H1 (cell line): Measurements from ENCODE around the gene GUF1. TPM values are rescaled to one million over a fixed set of nuclear protein-coding genes. Genes with fewer than 3 reads are reported as not detected.

ENCODE experiments used
- CTCF ChIA-PET: fragments of 300-600 bp; sonication (Branson Sonifier 250); formaldehyde crosslinking; loops from one replicate; lab custom pipeline; 2021; ENCODE audit not compliant: partially characterized antibody; lab: Charles Lee
- POLR2A ChIA-PET: fragments of 300-600 bp; sonication (Branson Sonifier 250); formaldehyde crosslinking; loops from one replicate; lab custom pipeline; 2021; ENCODE audit warnings: inconsistent platforms; ENCODE audit not compliant: partially characterized antibody; lab: Charles Lee
- DNase-seq, 2 experiments: peaks; one replicate each; pipeline versions ENCODE4 v3.0.0 to v3.0.0-alpha.2; 2010 to 2022; ENCODE audit warnings: low spot score in 2 of 2, low read depth in 1 of 2, mixed read lengths in 1 of 2
- FAIRE-seq: peaks from 2 replicates; lab custom pipeline; 2011; peaks lifted over from hg19 to GRCh38; lab: Jason Lieb, UNC
- H2AFZ ChIP-seq: 2 replicates; pipeline ENCODE4 v1.8.1; 2012; ENCODE audit warnings: low read length, inconsistent platforms
- H2AK5ac ChIP-seq: 2 replicates; pipeline ENCODE4 v1.6.1; 2013; ENCODE audit warnings: low read depth, low read length
- H2BK120ac ChIP-seq: replicated peaks from 2 replicates; pipeline ENCODE3; 2013; ENCODE audit warnings: low read depth, low read length, inconsistent platforms
- H2BK12ac ChIP-seq: 2 replicates; pipeline ENCODE4 v1.6.1; 2013; ENCODE audit warnings: low read depth, low read length
- H2BK15ac ChIP-seq: 2 replicates; pipeline ENCODE4 v1.6.1; 2013; ENCODE audit warnings: low read length
- H2BK20ac ChIP-seq: 2 replicates; pipeline ENCODE4 v1.6.1; 2013; ENCODE audit warnings: low read length
- H2BK5ac ChIP-seq: 2 replicates; pipeline ENCODE4 v1.6.1; 2013; ENCODE audit warnings: low read depth, low read length
- H3K14ac ChIP-seq: 2 replicates; pipeline ENCODE4 v1.6.1; 2013; ENCODE audit warnings: inconsistent platforms; ENCODE audit not compliant: insufficient read length
- H3K18ac ChIP-seq: 2 replicates; pipeline ENCODE4 v1.6.1; 2013; ENCODE audit warnings: low read length; ENCODE audit errors: extremely low read depth
- H3K23ac ChIP-seq: 2 replicates; pipeline ENCODE4 v1.6.1; 2013; ENCODE audit warnings: inconsistent platforms; ENCODE audit not compliant: insufficient read length
- H3K23me2 ChIP-seq: 2 replicates; pipeline ENCODE4 v1.6.1; 2013; ENCODE audit warnings: low read depth, low read length
- H3K27ac ChIP-seq: 2 replicates; pipeline ENCODE4 v1.6.1; 2011; ENCODE audit warnings: low read depth, low read length, inconsistent platforms
- H3K27me3 ChIP-seq, 4 experiments: replicated peaks in 1 of 4; 1 replicate in 1 of 4; 2 replicates in 3 of 4; pipeline versions ENCODE4 v1.6.1 to v1.8.1; 2011 to 2013; ENCODE audit warnings: low read length in 3 of 4, mild to moderate bottlenecking in 3 of 4, inconsistent platforms in 2 of 4, mixed read lengths in 2 of 4, moderate library complexity in 1 of 4; ENCODE audit not compliant: control insufficient read depth in 3 of 4, insufficient read depth in 3 of 4; ENCODE audit errors: extremely low read depth in 1 of 4
- H3K36me3 ChIP-seq, 4 experiments: 2 replicates each; pipeline versions ENCODE4 v1.6.1 to v1.8.1; 2011 to 2013; ENCODE audit warnings: mild to moderate bottlenecking in 4 of 4, low read length in 3 of 4, moderate library complexity in 2 of 4, control low read depth in 1 of 4, inconsistent platforms in 1 of 4; ENCODE audit not compliant: insufficient read depth in 4 of 4, control insufficient read depth in 2 of 4
- H3K4ac ChIP-seq: replicated peaks from 2 replicates; pipeline ENCODE3; 2013; ENCODE audit warnings: low read length, low read depth, mixed read lengths, inconsistent platforms; ENCODE audit not compliant: insufficient read length
- H3K4me1 ChIP-seq, 4 experiments: replicated peaks in 1 of 4; 1 replicate in 1 of 4; 2 replicates in 3 of 4; pipeline versions ENCODE4 v1.6.1 to v1.8.1; 2011 to 2013; ENCODE audit warnings: low read length in 3 of 4, inconsistent platforms in 2 of 4, mixed read lengths in 1 of 4; ENCODE audit not compliant: insufficient read depth in 4 of 4, control insufficient read depth in 3 of 4
- H3K4me2 ChIP-seq, 2 experiments: 2 replicates each; pipeline versions ENCODE4 v1.6.1 to v1.8.1; 2011 to 2013; ENCODE audit warnings: low read depth in 2 of 2, low read length in 2 of 2, control low read depth in 1 of 2, inconsistent platforms in 1 of 2, mild to moderate bottlenecking in 1 of 2; ENCODE audit not compliant: insufficient read depth in 1 of 2
- H3K4me3 ChIP-seq, 4 experiments: fragments of 200-600, 300-600 bp in 1 of 4; sonication (generic), shearing (Covaris generic), sonication (Bioruptor Twin) in 1 of 4; 2 replicates each; pipeline versions ENCODE4 v1.5.1 to v1.8.1; 2011 to 2016; ENCODE audit warnings: low read length in 4 of 4, low read depth in 3 of 4, control low read depth in 2 of 4, inconsistent platforms in 2 of 4, mild to moderate bottlenecking in 2 of 4, mixed read lengths in 1 of 4, moderate library complexity in 1 of 4; ENCODE audit not compliant: insufficient read depth in 2 of 4; ENCODE audit errors: extremely low read depth in 1 of 4
- H3K56ac ChIP-seq: replicated peaks from 2 replicates; pipeline ENCODE3; 2013; ENCODE audit warnings: low read depth, mild to moderate bottlenecking, mixed read lengths, low read length, inconsistent platforms; ENCODE audit not compliant: insufficient read length
- H3K79me1 ChIP-seq: 2 replicates; pipeline ENCODE4 v1.6.1; 2013; ENCODE audit warnings: low read depth, low read length, control low read depth
- H3K79me2 ChIP-seq, 2 experiments: 2 replicates each; pipeline versions ENCODE4 v1.6.1 to v1.8.1; 2012 to 2013; ENCODE audit warnings: low read length in 2 of 2, mild to moderate bottlenecking in 2 of 2, inconsistent platforms in 1 of 2; ENCODE audit not compliant: insufficient read depth in 2 of 2, control insufficient read depth in 1 of 2
- H3K9ac ChIP-seq, 4 experiments: replicated peaks in 1 of 4; 1 replicate in 1 of 4; 2 replicates in 3 of 4; pipeline versions ENCODE4 v1.6.1 to v1.8.1; 2011 to 2013; ENCODE audit warnings: low read depth in 3 of 4, low read length in 3 of 4, control low read depth in 2 of 4, mild to moderate bottlenecking in 2 of 4, moderate library complexity in 2 of 4, inconsistent platforms in 1 of 4; ENCODE audit errors: extremely low read depth in 1 of 4
- H3K9me3 ChIP-seq, 2 experiments: 2 replicates each; pipeline versions ENCODE4 v1.6.1 to v1.8.1; 2012 to 2013; ENCODE audit warnings: mild to moderate bottlenecking in 2 of 2, moderate library complexity in 2 of 2, control low read depth in 1 of 2, inconsistent platforms in 1 of 2, low read depth in 1 of 2, low read length in 1 of 2, mixed read lengths in 1 of 2; ENCODE audit not compliant: insufficient read depth in 2 of 2
- H4K20me1 ChIP-seq, 2 experiments: replicated peaks in 1 of 2; 2 replicates each; pipeline versions ENCODE3 to v1.8.1; 2011 to 2013; ENCODE audit warnings: inconsistent platforms in 2 of 2, low read length in 2 of 2, mild to moderate bottlenecking in 1 of 2; ENCODE audit not compliant: insufficient read depth in 2 of 2, control insufficient read depth in 1 of 2
- H4K5ac ChIP-seq: 2 replicates; pipeline ENCODE4 v1.6.1; 2013; ENCODE audit warnings: low read length, low read depth, mixed read lengths, inconsistent platforms; ENCODE audit not compliant: insufficient read length
- H4K8ac ChIP-seq: 2 replicates; pipeline ENCODE4 v1.8.0; 2013; ENCODE audit warnings: mild to moderate bottlenecking, moderate library complexity, low read length, inconsistent platforms; ENCODE audit not compliant: insufficient read depth; ENCODE audit errors: extremely low read depth
- H4K91ac ChIP-seq: replicated peaks from 2 replicates; pipeline ENCODE3; 2013; ENCODE audit warnings: low read length, mixed read lengths, inconsistent platforms; ENCODE audit not compliant: insufficient read length
- WGBS, 2 experiments: shearing (Covaris generic) in 1 of 2; methylation state at CpG; one replicate each; pipeline versions ENCODE4 v1.1.6 to v1.1.7; 2013 to 2015; ENCODE audit warnings: low lambda C conversion rate in 2 of 2, mixed read lengths in 2 of 2, inconsistent platforms in 1 of 2, low coverage in 1 of 2, missing lambda C conversion rate in 1 of 2; ENCODE audit not compliant: insufficient replicate concordance in 2 of 2, insufficient coverage in 1 of 2, insufficient read length in 1 of 2; ENCODE audit errors: extremely low coverage in 1 of 2, missing lambda C conversion rate in 1 of 2; 5-methylcytosine and 5-hydroxymethylcytosine counted together
- polyA plus RNA-seq, 7 experiments: library from polyadenylated mRNA; depleted of rRNA in 3 of 7; stranded (reverse) in 5 of 7; unstranded in 2 of 7; fragments of >200 nt in 5 of 7; fragments of 200-250 nt in 2 of 7; gene quantifications; 1 replicate in 5 of 7; 2 replicates in 1 of 7; 4 replicates in 1 of 7; pipeline versions ENCODE4 v1.2.1 to v1.2.3, GENCODE V29; 2011 to 2013; ENCODE audit warnings: missing spikeins in 2 of 7, mixed read lengths in 2 of 7
- total RNA-seq: library from RNA; stranded (reverse); fragmentation: NEBNext Ultra II Directional; extraction: Animal tissue kit (Norgen Biotek cat#: 25700); gene quantifications from 2 replicates; pipeline ENCODE4 v1.2.1, GENCODE V29; 2021

GUF1 gene
- total and polyA plus RNA-seq, 2 of the 8 experiments (the other 6 are each of a cell fraction or from before 2014, with no cell fraction given): 14.8 to 30.6 TPM

DNA sequence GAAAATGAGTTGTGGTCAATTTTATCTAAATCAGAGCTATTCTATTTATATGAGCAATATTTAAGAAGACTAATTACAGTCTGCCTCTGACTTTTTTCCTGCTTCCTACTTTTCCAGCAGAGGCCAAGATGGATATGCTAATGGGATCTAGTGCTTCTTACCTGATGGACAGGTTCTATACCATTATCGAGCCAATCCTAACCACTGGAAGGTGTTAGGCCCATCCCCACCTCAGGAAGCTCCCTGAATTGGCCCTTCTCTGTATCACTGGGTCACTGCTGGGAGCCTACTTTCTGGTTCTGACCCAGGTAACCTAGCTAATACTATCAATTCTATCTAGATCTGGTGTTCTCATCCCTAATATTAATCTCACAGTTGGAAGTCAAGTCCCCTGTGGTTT is 26.2 kb upstream of the GUF1 start:
- Histone ChIP-seq H3K27me3 (no peaks in the 10 kb centered on the region), H4K5ac (no peak overlapping the region), H4K20me1 (no peaks in the 10 kb centered on the region), H2BK15ac (no peak overlapping the region), H3K9ac (no peak overlapping the region), H3K27ac (no peak overlapping the region), H3K79me2 (no peaks in the 10 kb centered on the region), H3K9me3 (no peaks in the 10 kb centered on the region), H4K91ac (no peak overlapping the region), H3K14ac (no peak overlapping the region), H3K36me3 (no peaks in the 10 kb centered on the region), H3K23me2 (no peaks in the 10 kb centered on the region), H3K4me1 (no peaks in the 10 kb centered on the region), H3K56ac (no peak overlapping the region), H3K79me1 (no peaks in the 10 kb centered on the region), H3K4me2 (no peak overlapping the region), H3K18ac (no peak overlapping the region), H3K23ac (no peak overlapping the region), H4K8ac (no peak overlapping the region), H3K4me3 (no peak overlapping the region), H2BK5ac (no peak overlapping the region), H2AK5ac (no peak overlapping the region), H3K4ac (no peak overlapping the region), H2AFZ (no peak overlapping the region), H2BK120ac (no peak overlapping the region), H2BK12ac (no peak overlapping the region), H2BK20ac (no peak overlapping the region)
- POLR2A ChIA-PET: no interaction called here
- CTCF ChIA-PET: interaction anchor here (0.6 to 1.3 kb wide), 2 partner anchors 26 to 51 kb away, joined by 3 read pairs; partner anchors contain the start of gene GUF1
- no peak for DNase-seq
- FAIRE-seq: no peak
- WGBS, 2 experiments: 83% methylated on average over 1 of the region's 1 CpG; no CpG with 5 or more reads in 1 of the 2 experiments
